ENCODE measurements around the gene JDP2.

The JDP2 gene

GRCh38 chr14:75438486-75439080, 10.8 kb downstream of the JDP2 start:
- Histone ChIP-seq H3K27me3 (replicated peaks; ENCODE audit: control insufficient read depth, insufficient read depth, low read length) (no peaks in the 10 kb centered on the region), H3K36me3 (ENCODE audit: control insufficient read depth, insufficient read depth, low read length) (peaks cover 22% of the 10 kb centered on the region), H3K4me3 (replicated peaks; ENCODE audit: low read depth, low read length) (no peak overlapping the region)
- TF ChIP-seq, protein P1, sequence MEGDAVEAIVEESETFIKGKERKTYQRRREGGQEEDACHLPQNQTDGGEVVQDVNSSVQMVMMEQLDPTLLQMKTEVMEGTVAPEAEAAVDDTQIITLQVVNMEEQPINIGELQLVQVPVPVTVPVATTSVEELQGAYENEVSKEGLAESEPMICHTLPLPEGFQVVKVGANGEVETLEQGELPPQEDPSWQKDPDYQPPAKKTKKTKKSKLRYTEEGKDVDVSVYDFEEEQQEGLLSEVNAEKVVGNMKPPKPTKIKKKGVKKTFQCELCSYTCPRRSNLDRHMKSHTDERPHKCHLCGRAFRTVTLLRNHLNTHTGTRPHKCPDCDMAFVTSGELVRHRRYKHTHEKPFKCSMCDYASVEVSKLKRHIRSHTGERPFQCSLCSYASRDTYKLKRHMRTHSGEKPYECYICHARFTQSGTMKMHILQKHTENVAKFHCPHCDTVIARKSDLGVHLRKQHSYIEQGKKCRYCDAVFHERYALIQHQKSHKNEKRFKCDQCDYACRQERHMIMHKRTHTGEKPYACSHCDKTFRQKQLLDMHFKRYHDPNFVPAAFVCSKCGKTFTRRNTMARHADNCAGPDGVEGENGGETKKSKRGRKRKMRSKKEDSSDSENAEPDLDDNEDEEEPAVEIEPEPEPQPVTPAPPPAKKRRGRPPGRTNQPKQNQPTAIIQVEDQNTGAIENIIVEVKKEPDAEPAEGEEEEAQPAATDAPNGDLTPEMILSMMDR (IDR thresholded peaks at IDR 0.05; ENCODE audit: insufficient read depth, low read length, poor library complexity, severe bottlenecking): no peak
- DNase-seq (ENCODE audit: extremely low read depth, insufficient read length): no peak

- peaks cover 23% of the 10 kb centered on the region for H3K36me3 ChIP-seq (ENCODE audit: control insufficient read depth, insufficient read depth, low read length)
- TF ChIP-seq, protein P1 (IDR thresholded peaks at IDR 0.05; ENCODE audit: insufficient read depth, low read length, poor library complexity, severe bottlenecking): no peak
- no peaks in the 10 kb centered on the region for H3K27me3 ChIP-seq (replicated peaks; ENCODE audit: control insufficient read depth, insufficient read depth, low read length)
- no peak for DNase-seq (ENCODE audit: extremely low read depth, insufficient read length)
- no peak overlapping the region for H3K4me3 ChIP-seq (replicated peaks; ENCODE audit: low read depth, low read length)
Observed at GRCh38 chr14:75439989-75440388, 12.2 kb downstream of the JDP2 start.

GRCh38 chr14:75440733-75441477, 13.1 kb downstream of the JDP2 start:
- Histone ChIP-seq H3K4me3 (replicated peaks; ENCODE audit: low read depth, low read length) (no peak overlapping the region), H3K27me3 (replicated peaks; ENCODE audit: control insufficient read depth, insufficient read depth, low read length) (no peaks in the 10 kb centered on the region), H3K36me3 (ENCODE audit: control insufficient read depth, insufficient read depth, low read length) (peaks cover 27% of the 10 kb centered on the region)
- no peak for DNase-seq (ENCODE audit: extremely low read depth, insufficient read length)
- TF ChIP-seq, protein P1 (IDR thresholded peaks at IDR 0.05; ENCODE audit: insufficient read depth, low read length, poor library complexity, severe bottlenecking): no peak

DNA sequence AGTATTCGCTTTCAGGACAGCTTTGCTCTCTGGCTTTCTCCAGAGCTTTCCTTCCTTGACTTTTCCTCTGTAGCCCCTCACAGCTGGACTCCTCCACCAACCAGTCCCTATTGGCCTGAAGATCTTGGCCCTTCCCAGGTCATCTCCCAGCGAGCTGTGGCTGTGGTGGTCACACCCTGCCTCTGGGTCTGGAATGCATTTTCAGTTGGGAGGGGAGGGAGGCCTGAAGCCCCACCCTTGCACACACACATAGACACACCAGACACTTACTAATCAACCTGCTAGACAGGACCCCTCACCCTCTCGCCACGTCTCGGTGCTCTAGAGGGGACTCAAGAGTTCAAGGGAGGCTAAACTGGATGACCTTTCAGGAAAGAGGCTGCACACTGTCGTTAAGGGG, 13.9 kb downstream of the JDP2 start:
- H3K27me3 ChIP-seq (replicated peaks; ENCODE audit: control insufficient read depth, insufficient read depth, low read length): no peaks in the 10 kb centered on the region
- TF ChIP-seq, protein P1 (IDR thresholded peaks at IDR 0.05; ENCODE audit: insufficient read depth, low read length, poor library complexity, severe bottlenecking): no peak
- peaks cover 24% of the 10 kb centered on the region for H3K36me3 ChIP-seq (ENCODE audit: control insufficient read depth, insufficient read depth, low read length)
- H3K4me3 ChIP-seq (replicated peaks; ENCODE audit: low read depth, low read length): no peak overlapping the region
- no peak for DNase-seq (ENCODE audit: extremely low read depth, insufficient read length)

- DNase-seq (ENCODE audit: extremely low read depth, insufficient read length): no peak
- peaks cover 24% of the 10 kb centered on the region for H3K36me3 ChIP-seq (ENCODE audit: control insufficient read depth, insufficient read depth, low read length)
- no peak overlapping the region for H3K4me3 ChIP-seq (replicated peaks; ENCODE audit: low read depth, low read length)
- TF ChIP-seq, protein P1 (IDR thresholded peaks at IDR 0.05; ENCODE audit: insufficient read depth, low read length, poor library complexity, severe bottlenecking): no peak
- no peaks in the 10 kb centered on the region for H3K27me3 ChIP-seq (replicated peaks; ENCODE audit: control insufficient read depth, insufficient read depth, low read length)
Observed at GRCh38 chr14:75442166-75442565, 14.3 kb downstream of the JDP2 start.
